SW 1271 (cell line): Measurements from ENCODE around the gene ZNF230.
A peak's percentile ranks its signal among the peaks of the same experiment; 100 is the strongest.

ENCODE experiments used
- DNase-seq, 2 experiments: peaks; one replicate each; lab custom pipeline; 2025; lab: John Stamatoyannopoulos, UW

Gene ZNF230

DNA sequence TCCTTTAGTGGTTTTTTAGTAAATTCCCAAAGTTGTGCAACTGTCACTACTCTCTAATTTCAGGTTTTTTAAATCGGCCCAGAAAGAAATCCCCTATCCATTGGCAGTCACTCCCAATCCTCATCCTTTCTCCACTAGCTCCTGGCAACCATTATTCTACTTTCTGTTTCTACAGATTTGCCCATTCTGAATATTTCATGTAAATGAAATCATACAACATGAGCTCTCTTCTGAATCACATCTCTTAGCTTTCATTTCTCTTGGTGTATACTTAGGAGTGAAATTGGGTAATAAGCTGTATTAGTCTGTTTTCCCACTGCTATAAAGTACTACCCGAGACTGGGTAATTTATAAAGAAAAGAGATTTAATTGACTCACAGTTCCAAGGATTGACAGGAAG, 39.4 kb downstream of the ZNF230 start:
- DNase-seq = no peak

DNA sequence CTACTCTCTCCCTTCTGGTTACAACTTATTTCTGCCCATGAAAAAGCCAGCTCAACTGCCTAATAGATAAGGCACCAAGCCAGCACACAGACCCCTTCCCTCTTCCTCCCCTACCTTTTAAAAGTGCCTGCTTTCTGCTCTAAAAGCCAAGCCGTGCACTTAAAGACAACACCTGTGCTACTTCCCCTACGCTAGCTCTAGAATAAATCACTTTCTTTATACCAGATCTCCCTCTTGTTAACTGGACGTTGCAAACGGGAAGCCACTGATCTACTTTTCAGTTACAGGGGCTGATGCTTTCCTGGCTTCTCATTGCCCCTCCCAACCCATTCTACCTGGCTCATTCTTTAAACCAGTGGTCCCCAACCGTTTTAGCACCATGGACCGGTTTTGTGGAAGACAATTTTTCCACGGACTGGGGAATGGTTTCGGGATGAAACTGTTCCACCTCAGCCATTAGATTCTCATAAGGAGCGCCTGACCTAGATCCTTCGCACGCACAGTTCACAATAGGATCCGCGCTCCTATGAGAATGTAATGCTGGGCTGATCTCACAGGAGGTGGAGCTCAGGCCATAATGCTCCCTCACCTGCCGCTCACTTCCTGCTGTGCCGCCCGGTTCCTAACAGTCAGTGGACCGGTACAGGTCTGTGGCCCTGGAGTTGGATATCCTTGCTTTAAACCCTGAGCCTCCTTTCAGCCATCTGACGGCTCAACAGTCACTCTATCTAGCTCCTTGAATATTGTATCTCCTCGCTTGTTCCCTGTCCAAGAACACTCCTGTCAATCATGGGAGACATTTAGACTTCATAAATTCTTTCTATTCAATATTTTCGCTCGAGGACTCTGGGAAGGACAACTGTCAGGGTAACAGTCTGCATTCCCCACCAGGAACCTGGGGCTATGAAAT, 48.2 kb downstream of the ZNF230 start:
- DNase-seq = no peak

DNA sequence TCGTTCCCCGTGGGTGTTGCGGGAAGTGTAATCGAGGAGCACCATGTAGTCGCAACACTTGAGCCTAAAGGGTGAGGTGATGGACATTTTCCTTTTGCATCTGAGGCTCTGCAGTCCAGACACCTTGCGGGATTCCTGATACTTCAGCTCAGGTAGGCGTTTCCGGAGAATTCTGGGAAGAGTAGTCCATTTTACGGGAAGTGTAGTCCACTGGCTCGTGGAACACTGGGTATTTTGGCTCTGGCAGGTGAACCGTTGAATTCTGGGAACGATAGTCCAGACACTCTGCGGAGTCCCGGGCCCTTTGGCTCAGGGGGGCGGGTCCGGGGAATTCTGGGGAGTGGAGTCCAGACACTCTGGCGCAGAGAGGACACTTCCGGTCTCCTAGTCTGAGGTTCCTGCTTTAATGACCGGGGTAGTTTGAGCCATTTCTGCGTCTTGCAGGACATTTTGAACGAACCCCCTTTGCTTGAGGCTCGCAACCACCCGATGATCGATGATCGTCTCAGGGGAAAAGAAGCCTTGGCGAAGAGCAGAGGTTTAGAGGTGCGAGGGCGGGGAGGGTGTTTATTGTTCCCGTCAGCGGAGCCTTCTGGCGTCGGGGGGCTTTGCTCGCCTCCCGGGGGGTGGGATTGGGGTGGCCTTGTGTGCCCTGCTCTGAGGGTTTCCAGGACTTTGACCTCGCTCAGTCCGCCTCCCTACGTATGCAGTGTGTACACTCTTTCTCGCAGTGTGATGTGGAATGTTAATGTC, 49.1 kb downstream of the ZNF230 start, which contains the start of gene ZNF223:
TSS of gene ZNF223 (plus strand) at position 387 of the 753 bp plus-strand sequence. CDS start 3,141 bp downstream, outside the sequence.
- peak; percentile 40 to 86 for DNase-seq

DNA sequence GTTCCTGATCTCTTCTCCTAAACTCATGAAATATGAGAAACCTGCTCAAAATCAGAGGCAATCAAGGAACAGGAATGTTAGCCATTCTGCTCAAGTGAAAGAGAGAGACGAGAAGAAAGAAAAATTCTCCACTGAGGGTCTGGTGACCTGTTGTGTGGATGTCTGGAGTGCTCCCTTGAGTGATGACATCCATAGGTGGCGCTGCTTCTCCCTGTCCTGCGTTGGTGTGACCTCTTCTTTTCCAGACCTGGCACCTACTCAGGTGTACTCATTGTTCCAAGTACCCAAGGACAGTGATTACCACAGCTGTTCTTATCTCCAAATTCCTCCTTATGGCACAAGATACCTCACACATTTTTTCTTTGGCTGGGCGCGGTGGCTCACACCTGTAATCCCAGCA, 53.1 kb downstream of the ZNF230 start:
- DNase-seq = no peak

DNA sequence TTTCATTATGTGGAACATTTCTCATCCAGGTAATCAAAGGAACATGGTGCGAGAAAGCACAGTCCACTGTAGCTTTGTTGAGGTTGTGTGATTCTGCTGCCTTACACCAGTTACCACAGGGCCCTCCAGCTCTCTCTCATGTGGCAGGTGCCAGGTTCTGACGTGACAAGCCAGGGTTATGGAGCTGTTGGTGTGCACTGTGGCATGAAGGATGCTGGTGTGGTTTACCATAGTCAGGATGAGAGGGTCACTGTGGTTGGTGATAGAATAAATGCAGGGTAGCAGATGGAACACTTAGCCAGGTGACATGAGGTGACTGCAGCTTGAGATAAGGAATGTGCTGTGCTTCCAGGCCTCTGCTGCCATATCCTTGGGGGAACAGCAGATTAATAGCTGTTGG, 56.5 kb downstream of the ZNF230 start:
- DNase-seq = no peak

DNA sequence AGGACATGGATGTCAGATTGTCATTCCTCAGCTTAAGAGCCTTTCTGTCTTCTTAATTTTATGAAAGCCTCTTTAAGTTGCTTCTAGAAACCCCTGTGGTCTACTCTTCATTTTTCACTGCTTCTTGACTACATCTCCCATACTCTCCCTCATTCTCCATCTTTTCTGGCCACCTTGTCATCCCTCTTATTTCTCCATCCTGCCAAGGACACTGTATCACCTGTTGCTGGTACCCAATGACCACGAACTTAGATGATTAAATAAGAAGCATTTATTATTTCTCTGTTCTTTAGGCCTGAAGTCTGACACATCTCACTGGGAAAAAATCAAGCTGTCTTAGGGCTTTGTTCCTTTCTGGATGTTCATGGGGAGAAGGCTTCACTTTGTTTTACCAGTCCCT, 58.3 kb downstream of the ZNF230 start:
- no peak for DNase-seq
